ENCODE results near the gene STAG1.

GRCh38 chr3:136752422-136753325, 496 bp upstream of the STAG1 start:
- TF ChIP-seq POLR2A (IDR thresholded peaks at IDR 0.05; ENCODE audit: low read depth, low read length) = peak; percentile 79; the same call in 1 of the 2 replicates
- TF ChIP-seq SPI1 (IDR thresholded peaks at IDR 0.05; ENCODE audit: low read depth, low read length) = no peak

All from GM12891 (cell line).